ENCODE results near the gene SCGN.

GRCh38 chr6:25710287-25710686 lies 58.3 kb downstream of the SCGN start:
- no peak for TF ChIP-seq CTCF (IDR thresholded peaks at IDR 0.05; ENCODE audit: low read depth, low read length, poor library complexity, severe bottlenecking)
- no peak for TF ChIP-seq EZH2phosphoT487 (IDR thresholded peaks at IDR 0.05; ENCODE audit: borderline replicate concordance, low read length)
